WI38 (cell line): Measurements from ENCODE around the gene BCL2L11.

Source experiments
- H3K4me3 ChIP-seq: 2 replicates; pipeline ENCODE4 v1.5.1; 2011; ENCODE audit warnings: low read depth, mild to moderate bottlenecking, control low read depth, low read length
- TF ChIP-seq, protein P1 (sequence below): IDR thresholded peaks from 2 replicates; pipeline ENCODE4 v1.5.1; 2012; ENCODE audit warnings: low read depth, mild to moderate bottlenecking, control low read depth, low read length

BCL2L11 gene

DNA sequence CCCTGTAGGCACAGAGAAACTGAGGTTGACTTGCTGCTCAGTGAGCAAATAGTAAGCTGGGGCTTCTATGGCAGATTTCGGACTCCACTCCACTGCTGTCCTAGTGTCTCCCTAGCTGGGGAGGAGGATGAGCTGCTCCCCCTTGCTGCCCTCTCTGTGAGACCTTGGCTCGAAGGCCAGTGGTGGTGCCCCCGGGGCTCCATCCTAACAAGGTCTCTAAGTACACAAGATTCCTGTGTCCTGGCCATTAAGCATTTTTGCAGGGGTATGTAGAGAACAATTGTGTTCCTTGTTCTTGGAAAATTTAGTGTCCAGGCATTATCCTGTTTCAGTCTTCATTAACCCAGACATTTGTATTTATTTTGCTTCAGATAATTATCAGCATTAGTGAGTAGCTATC lies 21.3 kb upstream of the BCL2L11 start:
- H3K4me3 ChIP-seq: no peak overlapping the region
- TF ChIP-seq, protein P1, sequence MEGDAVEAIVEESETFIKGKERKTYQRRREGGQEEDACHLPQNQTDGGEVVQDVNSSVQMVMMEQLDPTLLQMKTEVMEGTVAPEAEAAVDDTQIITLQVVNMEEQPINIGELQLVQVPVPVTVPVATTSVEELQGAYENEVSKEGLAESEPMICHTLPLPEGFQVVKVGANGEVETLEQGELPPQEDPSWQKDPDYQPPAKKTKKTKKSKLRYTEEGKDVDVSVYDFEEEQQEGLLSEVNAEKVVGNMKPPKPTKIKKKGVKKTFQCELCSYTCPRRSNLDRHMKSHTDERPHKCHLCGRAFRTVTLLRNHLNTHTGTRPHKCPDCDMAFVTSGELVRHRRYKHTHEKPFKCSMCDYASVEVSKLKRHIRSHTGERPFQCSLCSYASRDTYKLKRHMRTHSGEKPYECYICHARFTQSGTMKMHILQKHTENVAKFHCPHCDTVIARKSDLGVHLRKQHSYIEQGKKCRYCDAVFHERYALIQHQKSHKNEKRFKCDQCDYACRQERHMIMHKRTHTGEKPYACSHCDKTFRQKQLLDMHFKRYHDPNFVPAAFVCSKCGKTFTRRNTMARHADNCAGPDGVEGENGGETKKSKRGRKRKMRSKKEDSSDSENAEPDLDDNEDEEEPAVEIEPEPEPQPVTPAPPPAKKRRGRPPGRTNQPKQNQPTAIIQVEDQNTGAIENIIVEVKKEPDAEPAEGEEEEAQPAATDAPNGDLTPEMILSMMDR: no peak

DNA sequence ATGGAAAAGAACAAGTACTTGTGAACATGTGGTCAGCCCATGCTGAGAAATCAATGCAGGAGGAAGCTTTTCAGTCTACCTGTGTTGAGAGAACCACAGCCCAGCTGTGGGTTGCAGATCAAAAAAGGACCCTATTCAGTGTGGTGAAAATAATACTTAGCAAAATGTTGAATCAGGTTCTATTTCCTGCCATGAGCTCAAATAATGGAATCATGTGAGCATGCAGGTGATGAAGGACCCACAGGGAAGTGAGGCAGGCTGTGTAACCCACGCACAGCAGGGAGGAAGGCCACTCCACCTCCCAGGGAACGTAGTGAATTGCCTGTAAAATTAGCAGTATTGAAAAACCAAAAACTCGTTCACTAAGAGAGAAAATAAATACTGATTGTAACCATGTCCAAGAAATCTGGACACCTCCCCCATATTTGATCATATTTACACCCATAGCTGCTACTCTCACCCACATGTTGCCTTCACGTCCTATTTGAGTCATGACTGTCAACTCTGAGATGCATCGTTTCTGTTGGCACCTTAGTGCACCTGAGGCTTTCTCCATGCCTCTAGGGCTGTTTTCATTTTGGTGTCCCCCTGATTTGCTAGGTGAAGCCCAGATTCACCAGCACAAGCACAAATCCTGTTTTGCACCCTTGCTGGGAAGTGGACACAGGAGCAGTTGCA lies 20.5 kb upstream of the BCL2L11 start:
- no peak overlapping the region for H3K4me3 ChIP-seq
- TF ChIP-seq, protein P1: no peak

DNA sequence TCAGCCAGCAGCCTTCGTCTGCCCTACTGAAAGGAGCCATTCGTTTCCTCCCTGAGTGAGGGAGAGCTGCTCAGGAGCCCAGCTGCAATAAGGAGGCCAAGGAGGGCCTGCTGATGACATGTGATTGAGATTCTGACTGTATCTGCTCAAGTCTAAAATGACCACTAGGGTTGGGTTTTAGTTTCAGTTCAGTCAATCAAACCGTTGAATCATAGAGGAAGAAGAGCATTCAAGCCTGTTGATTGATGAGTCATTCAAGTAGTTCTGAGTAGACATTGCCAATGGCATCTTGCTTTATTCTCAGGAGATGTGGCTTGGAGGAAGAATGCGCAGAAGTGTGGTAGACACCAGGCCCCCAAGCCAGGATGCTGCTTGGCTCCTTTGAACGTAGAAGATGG lies 19.9 kb upstream of the BCL2L11 start:
- no peak overlapping the region for H3K4me3 ChIP-seq

DNA sequence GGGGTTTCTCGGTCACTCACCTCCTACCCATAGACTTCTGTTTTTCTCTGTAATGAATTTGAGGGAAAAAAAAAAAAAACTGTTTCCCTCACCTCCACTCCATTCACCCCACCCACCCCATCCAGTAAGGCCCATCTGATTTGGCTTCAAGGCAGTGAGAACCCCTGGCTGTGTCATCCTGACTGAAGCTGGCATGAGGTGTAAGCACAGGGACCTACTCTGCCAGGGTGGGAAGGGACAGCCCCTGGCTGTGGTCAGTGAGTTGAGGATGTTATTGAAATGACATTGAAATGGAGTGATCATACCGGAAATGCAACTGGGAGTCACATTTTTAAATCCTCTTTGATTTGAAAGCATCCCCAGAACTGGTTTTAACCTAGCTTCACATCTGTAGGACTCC lies 19.1 kb upstream of the BCL2L11 start:
- TF ChIP-seq, protein P1: no peak
- H3K4me3 ChIP-seq: no peak overlapping the region

More for the DNA sequence above, 19.9 kb upstream of the BCL2L11 start:
- TF ChIP-seq, protein P1: no peak

DNA sequence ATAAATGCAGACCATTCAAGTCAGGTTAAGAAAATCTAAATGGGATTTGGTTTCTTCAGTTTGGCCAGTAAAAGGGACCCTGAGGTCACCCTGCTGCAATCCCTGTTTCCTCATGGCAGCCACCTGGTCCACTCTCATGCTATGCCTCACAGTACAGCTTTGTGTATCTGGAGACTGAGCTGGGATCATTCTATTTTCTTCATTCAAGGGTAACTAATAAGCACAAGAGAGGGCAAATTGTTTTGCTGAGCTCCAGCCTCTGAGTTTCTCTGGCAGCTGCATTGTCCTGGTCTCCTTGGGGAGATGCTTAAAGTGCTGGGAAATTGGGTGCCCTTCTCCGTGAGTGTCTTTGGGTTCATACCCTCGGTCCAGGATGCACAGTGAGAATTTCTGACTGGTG lies 18.5 kb upstream of the BCL2L11 start:
- TF ChIP-seq, protein P1: no peak
- no peak overlapping the region for H3K4me3 ChIP-seq

DNA sequence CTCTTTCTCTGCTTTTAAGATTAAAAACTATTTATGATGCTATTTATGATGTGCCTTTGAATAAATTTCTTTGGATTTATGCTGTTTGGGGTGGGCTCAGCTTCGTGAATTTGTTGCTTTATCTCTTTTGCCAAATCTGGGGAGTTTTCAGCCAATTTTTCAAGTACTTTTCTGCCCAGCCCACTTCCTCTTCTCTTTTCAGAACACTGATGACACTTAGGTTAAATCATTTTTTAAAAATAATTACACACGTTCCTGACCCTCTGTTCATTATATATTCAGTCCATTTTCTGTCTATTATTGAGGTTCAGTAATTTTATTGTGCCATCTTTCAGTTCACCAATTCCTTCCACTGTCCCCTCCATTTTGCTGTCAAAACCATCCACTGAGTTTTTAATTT lies 14.8 kb upstream of the BCL2L11 start:
- TF ChIP-seq, protein P1: no peak
- H3K4me3 ChIP-seq: no peak overlapping the region

DNA sequence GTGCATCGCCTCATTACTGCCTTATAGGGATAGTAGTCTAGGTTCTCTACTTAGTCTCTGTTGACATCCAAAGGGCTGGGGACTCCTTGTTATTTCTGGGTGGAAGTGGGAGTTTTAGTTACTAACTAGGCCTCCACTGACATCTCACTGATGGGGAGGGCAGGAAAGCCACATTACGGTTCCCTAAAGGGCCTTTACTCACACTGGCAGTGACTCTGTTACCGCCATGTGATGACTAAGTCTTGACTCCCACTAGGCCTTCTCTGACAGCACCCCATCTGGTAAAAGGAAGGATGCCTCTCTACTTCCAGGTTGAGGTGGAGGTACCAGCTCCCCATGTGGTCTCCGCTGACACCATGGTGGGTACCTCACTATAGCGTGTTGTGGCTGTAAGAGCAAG lies 14.0 kb upstream of the BCL2L11 start:
- no peak overlapping the region for H3K4me3 ChIP-seq
- TF ChIP-seq, protein P1: no peak
